ENCODE data around the gene BABAM2.

GRCh38 chr2:28320371-28320770 lies 429.8 kb downstream of the BABAM2 start:
- TF ChIP-seq EZH2 (optimal IDR thresholded peaks at IDR 0.05; ENCODE audit: low read depth, low read length), result no peak
- no peak for TF ChIP-seq CTCF (IDR thresholded peaks at IDR 0.05; ENCODE audit: low read length)
- no peak for TF ChIP-seq EZH2phosphoT487 (IDR thresholded peaks at IDR 0.05; ENCODE audit: low read length)
